ENCODE results near the gene THRB. TPM values are rescaled to one million over a fixed set of nuclear protein-coding genes. Genes with fewer than 3 reads are reported as not detected.

The THRB gene
- total RNA-seq, 2 donors from 2014 or later = 0.24 to 0.26 TPM

- H3K27me3 ChIP-seq (ENCODE audit: control insufficient read depth, insufficient read depth, low read length, poor library complexity, severe bottlenecking) = peaks cover 13% of the 10 kb centered on the region
- no peak overlapping the region for H3K9ac ChIP-seq (ENCODE audit: extremely low read depth, low read length, poor library complexity, severe bottlenecking)
- DNase-seq = no peak
- H3K9me3 ChIP-seq (ENCODE audit: control insufficient read depth, low read length) = no peaks in the 10 kb centered on the region
- H3K4me1 ChIP-seq (ENCODE audit: control insufficient read depth, insufficient read depth, low read length) = peaks cover 4% of the 10 kb centered on the region
- H3K9me3 Mint-ChIP-seq = no peaks in the 10 kb centered on the region
- H3K27me3 Mint-ChIP-seq (ENCODE audit: insufficient read depth) = peaks cover 12% of the 10 kb centered on the region
- H3K4me3 ChIP-seq (ENCODE audit: low read length) = no peak overlapping the region
- TF ChIP-seq CTCF (conservative IDR thresholded peaks at IDR 0.05) = no peak
- H3K27ac ChIP-seq (ENCODE audit: low read depth, low read length) = no peak overlapping the region
- no peaks in the 10 kb centered on the region for H3K36me3 ChIP-seq (ENCODE audit: control insufficient read depth, insufficient read depth, low read length)
- H3K4me3 Mint-ChIP-seq = no peak overlapping the region
- H3K27ac Mint-ChIP-seq = no peak overlapping the region
- 100% methylated on average over 1 of the region's 1 CpG; no CpG with 5 or more reads in 1 of the 2 experiments for WGBS, 2 experiments (ENCODE audit: insufficient coverage in 1 of 2, insufficient read length in 1 of 2)
- H3K4me1 Mint-ChIP-seq = peaks cover 15% of the 10 kb centered on the region
- H3K36me3 Mint-ChIP-seq (ENCODE audit: low read depth) = no peaks in the 10 kb centered on the region
These were observed 119.8 kb downstream of the THRB start for GRCh38 chr3:24374801-24375200.

- Histone ChIP-seq H3K36me3 (ENCODE audit: control insufficient read depth, insufficient read depth, low read length) (no peaks in the 10 kb centered on the region), H3K4me1 (ENCODE audit: control insufficient read depth, insufficient read depth, low read length) (peaks cover 4% of the 10 kb centered on the region), H3K27ac (ENCODE audit: low read depth, low read length) (no peak overlapping the region), H3K9me3 (ENCODE audit: control insufficient read depth, low read length) (no peaks in the 10 kb centered on the region), H3K4me3 (ENCODE audit: low read length) (no peak overlapping the region), H3K9ac (ENCODE audit: extremely low read depth, low read length, poor library complexity, severe bottlenecking) (no peak overlapping the region), H3K27me3 (ENCODE audit: control insufficient read depth, insufficient read depth, low read length, poor library complexity, severe bottlenecking) (peaks cover 27% of the 10 kb centered on the region)
- no peak for DNase-seq
- peaks cover 20% of the 10 kb centered on the region for H3K27me3 Mint-ChIP-seq (ENCODE audit: insufficient read depth)
- H3K4me3 Mint-ChIP-seq = no peak overlapping the region
- no peak overlapping the region for H3K27ac Mint-ChIP-seq
- H3K9me3 Mint-ChIP-seq = no peaks in the 10 kb centered on the region
- 92 to 96% methylated on average over 7 to 9 of the region's 9 CpGs for WGBS, 2 experiments (ENCODE audit: insufficient coverage in 1 of 2, insufficient read length in 1 of 2)
- peaks cover 14% of the 10 kb centered on the region for H3K4me1 Mint-ChIP-seq
- no peaks in the 10 kb centered on the region for H3K36me3 Mint-ChIP-seq (ENCODE audit: low read depth)
- no peak for TF ChIP-seq CTCF (conservative IDR thresholded peaks at IDR 0.05)
These were observed 121.3 kb downstream of the THRB start for GRCh38 chr3:24373198-24373959.

DNA sequence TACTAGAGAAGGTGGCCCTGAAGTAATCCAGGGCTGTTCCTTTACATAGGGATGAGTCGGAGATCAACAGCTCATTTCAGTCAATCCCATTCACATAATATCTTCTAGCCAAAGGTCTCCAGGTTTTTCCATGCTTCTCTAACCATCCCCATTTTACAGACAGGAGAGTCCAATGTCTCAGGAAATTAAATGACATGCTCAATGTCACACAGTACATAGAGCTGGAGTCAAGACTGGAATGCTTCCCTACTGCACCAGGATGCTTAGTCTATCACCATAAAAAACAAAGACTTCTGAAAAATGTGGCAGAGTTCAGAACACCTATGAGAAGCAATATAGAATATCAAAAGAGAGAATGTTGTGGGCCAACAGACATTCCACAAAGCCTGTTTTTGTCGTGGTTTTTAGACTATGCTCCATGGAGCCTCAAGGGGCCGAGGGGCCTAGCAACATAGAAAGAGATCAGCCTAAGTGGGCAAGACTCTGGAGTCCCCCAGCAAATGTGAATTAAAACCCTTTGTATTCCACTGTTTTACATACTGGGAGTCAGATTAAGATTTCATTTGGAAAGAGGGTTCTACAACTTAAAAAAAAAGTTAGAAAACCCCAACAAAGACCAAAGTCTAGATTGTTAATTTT lies 122.0 kb downstream of the THRB start:
- H3K27ac Mint-ChIP-seq = no peak overlapping the region
- H3K4me3 Mint-ChIP-seq = no peak overlapping the region
- H3K4me1 Mint-ChIP-seq = peaks cover 12% of the 10 kb centered on the region
- no peak overlapping the region for H3K4me3 ChIP-seq (ENCODE audit: low read length)
- H3K27me3 ChIP-seq (ENCODE audit: control insufficient read depth, insufficient read depth, low read length, poor library complexity, severe bottlenecking) = peaks cover 29% of the 10 kb centered on the region
- H3K9me3 Mint-ChIP-seq = no peaks in the 10 kb centered on the region
- no peak for TF ChIP-seq CTCF (conservative IDR thresholded peaks at IDR 0.05)
- 85 to 100% methylated on average over 2 to 3 of the region's 3 CpGs for WGBS, 2 experiments (ENCODE audit: insufficient coverage in 1 of 2, insufficient read length in 1 of 2)
- no peaks in the 10 kb centered on the region for H3K9me3 ChIP-seq (ENCODE audit: control insufficient read depth, low read length)
- H3K36me3 ChIP-seq (ENCODE audit: control insufficient read depth, insufficient read depth, low read length) = no peaks in the 10 kb centered on the region
- no peaks in the 10 kb centered on the region for H3K36me3 Mint-ChIP-seq (ENCODE audit: low read depth)
- H3K9ac ChIP-seq (ENCODE audit: extremely low read depth, low read length, poor library complexity, severe bottlenecking) = no peak overlapping the region
- H3K4me1 ChIP-seq (ENCODE audit: control insufficient read depth, insufficient read depth, low read length) = peaks cover 6% of the 10 kb centered on the region
- H3K27me3 Mint-ChIP-seq (ENCODE audit: insufficient read depth) = peaks cover 20% of the 10 kb centered on the region
- H3K27ac ChIP-seq (ENCODE audit: low read depth, low read length) = no peak overlapping the region
- DNase-seq = no peak
